H1 (cell line): ENCODE results near the gene NEGR1. TPM values are rescaled to one million over a fixed set of nuclear protein-coding genes. Genes with fewer than 3 reads are reported as not detected.

ENCODE experiments used
- CBX5 ChIP-seq: fragments of 300-800, 300-1000 bp; sonication (generic); IDR thresholded peaks from 2 replicates; pipeline ENCODE4 v1.7.1; 2016; ENCODE audit warnings: antibody characterized with exemption, low read length, low read depth
- CBX8 ChIP-seq: fragments of 300-800, 300-1000 bp; sonication (generic); IDR thresholded peaks from 2 replicates; pipeline ENCODE4 v1.7.1; 2016; ENCODE audit warnings: low read depth, low read length, borderline replicate concordance
- KDM4A ChIP-seq: IDR thresholded peaks from one replicate; pipeline ENCODE4 v1.7.1; 2012; ENCODE audit warnings: low read depth, mild to moderate bottlenecking, moderate library complexity, low read length, inconsistent platforms; ENCODE audit not compliant: severe bottlenecking
- KDM5A ChIP-seq: fragments of 200-600 bp; IDR thresholded peaks from 2 replicates; pipeline ENCODE4 v1.7.1; 2012; ENCODE audit warnings: mild to moderate bottlenecking, low read length, inconsistent platforms, mixed read lengths
- POLR2A ChIP-seq, 2 experiments: IDR thresholded peaks; 1 replicate in 1 of 2; 2 replicates in 1 of 2; pipeline ENCODE4 v1.6.1; 2011; ENCODE audit warnings: low read depth in 2 of 2, low read length in 2 of 2, mild to moderate bottlenecking in 2 of 2; ENCODE audit errors: control extremely low read depth in 1 of 2
- RNF2 ChIP-seq: fragments of 200-900, 300-1000 bp; sonication (generic); IDR thresholded peaks from 2 replicates; pipeline ENCODE4 v1.7.1; 2016; ENCODE audit warnings: borderline replicate concordance, low read depth, mild to moderate bottlenecking, antibody characterized with exemption, low read length; ENCODE audit not compliant: poor library complexity, severe bottlenecking; ENCODE audit errors: missing control alignments
- TCF12 ChIP-seq: IDR thresholded peaks from 2 replicates; pipeline ENCODE4 v1.6.1; 2011; ENCODE audit warnings: low read depth, mild to moderate bottlenecking, low read length
- ZNF274 ChIP-seq: IDR thresholded peaks from 2 replicates; pipeline ENCODE4 v1.7.0; 2012; ENCODE audit warnings: low read length, borderline replicate concordance; ENCODE audit errors: extremely low read depth
- polyA plus RNA-seq, 7 experiments: library from polyadenylated mRNA; depleted of rRNA in 3 of 7; stranded (reverse) in 5 of 7; unstranded in 2 of 7; fragments of >200 nt in 5 of 7; fragments of 200-250 nt in 2 of 7; gene quantifications; 1 replicate in 5 of 7; 2 replicates in 1 of 7; 4 replicates in 1 of 7; pipeline versions ENCODE4 v1.2.1 to v1.2.3, GENCODE V29; 2011 to 2013; ENCODE audit warnings: missing spikeins in 2 of 7, mixed read lengths in 2 of 7
- total RNA-seq: library from RNA; stranded (reverse); fragmentation: NEBNext Ultra II Directional; extraction: Animal tissue kit (Norgen Biotek cat#: 25700); gene quantifications from 2 replicates; pipeline ENCODE4 v1.2.1, GENCODE V29; 2021
- TF ChIP-seq, protein P1 (sequence below): fragments of 300-600 bp; sonication (generic); IDR thresholded peaks from 2 replicates; pipeline ENCODE4 v1.7.1; 2012; ENCODE audit warnings: low read length, moderate library complexity, mild to moderate bottlenecking, inconsistent platforms; ENCODE audit not compliant: insufficient replicate concordance
- TF ChIP-seq, protein P2 (sequence below): IDR thresholded peaks from 2 replicates; pipeline ENCODE4 v1.6.1; 2011; ENCODE audit warnings: low read length, improper control_type of control experiment

The NEGR1 gene
- total and polyA plus RNA-seq, 2 of the 8 experiments (the other 6 are each of a cell fraction or from before 2014, with no cell fraction given), result 0.71 to 1.3 TPM

GRCh38 chr1:71828431-71829012 is 453.8 kb downstream of the NEGR1 start (continued):
- TF ChIP-seq, protein P1, sequence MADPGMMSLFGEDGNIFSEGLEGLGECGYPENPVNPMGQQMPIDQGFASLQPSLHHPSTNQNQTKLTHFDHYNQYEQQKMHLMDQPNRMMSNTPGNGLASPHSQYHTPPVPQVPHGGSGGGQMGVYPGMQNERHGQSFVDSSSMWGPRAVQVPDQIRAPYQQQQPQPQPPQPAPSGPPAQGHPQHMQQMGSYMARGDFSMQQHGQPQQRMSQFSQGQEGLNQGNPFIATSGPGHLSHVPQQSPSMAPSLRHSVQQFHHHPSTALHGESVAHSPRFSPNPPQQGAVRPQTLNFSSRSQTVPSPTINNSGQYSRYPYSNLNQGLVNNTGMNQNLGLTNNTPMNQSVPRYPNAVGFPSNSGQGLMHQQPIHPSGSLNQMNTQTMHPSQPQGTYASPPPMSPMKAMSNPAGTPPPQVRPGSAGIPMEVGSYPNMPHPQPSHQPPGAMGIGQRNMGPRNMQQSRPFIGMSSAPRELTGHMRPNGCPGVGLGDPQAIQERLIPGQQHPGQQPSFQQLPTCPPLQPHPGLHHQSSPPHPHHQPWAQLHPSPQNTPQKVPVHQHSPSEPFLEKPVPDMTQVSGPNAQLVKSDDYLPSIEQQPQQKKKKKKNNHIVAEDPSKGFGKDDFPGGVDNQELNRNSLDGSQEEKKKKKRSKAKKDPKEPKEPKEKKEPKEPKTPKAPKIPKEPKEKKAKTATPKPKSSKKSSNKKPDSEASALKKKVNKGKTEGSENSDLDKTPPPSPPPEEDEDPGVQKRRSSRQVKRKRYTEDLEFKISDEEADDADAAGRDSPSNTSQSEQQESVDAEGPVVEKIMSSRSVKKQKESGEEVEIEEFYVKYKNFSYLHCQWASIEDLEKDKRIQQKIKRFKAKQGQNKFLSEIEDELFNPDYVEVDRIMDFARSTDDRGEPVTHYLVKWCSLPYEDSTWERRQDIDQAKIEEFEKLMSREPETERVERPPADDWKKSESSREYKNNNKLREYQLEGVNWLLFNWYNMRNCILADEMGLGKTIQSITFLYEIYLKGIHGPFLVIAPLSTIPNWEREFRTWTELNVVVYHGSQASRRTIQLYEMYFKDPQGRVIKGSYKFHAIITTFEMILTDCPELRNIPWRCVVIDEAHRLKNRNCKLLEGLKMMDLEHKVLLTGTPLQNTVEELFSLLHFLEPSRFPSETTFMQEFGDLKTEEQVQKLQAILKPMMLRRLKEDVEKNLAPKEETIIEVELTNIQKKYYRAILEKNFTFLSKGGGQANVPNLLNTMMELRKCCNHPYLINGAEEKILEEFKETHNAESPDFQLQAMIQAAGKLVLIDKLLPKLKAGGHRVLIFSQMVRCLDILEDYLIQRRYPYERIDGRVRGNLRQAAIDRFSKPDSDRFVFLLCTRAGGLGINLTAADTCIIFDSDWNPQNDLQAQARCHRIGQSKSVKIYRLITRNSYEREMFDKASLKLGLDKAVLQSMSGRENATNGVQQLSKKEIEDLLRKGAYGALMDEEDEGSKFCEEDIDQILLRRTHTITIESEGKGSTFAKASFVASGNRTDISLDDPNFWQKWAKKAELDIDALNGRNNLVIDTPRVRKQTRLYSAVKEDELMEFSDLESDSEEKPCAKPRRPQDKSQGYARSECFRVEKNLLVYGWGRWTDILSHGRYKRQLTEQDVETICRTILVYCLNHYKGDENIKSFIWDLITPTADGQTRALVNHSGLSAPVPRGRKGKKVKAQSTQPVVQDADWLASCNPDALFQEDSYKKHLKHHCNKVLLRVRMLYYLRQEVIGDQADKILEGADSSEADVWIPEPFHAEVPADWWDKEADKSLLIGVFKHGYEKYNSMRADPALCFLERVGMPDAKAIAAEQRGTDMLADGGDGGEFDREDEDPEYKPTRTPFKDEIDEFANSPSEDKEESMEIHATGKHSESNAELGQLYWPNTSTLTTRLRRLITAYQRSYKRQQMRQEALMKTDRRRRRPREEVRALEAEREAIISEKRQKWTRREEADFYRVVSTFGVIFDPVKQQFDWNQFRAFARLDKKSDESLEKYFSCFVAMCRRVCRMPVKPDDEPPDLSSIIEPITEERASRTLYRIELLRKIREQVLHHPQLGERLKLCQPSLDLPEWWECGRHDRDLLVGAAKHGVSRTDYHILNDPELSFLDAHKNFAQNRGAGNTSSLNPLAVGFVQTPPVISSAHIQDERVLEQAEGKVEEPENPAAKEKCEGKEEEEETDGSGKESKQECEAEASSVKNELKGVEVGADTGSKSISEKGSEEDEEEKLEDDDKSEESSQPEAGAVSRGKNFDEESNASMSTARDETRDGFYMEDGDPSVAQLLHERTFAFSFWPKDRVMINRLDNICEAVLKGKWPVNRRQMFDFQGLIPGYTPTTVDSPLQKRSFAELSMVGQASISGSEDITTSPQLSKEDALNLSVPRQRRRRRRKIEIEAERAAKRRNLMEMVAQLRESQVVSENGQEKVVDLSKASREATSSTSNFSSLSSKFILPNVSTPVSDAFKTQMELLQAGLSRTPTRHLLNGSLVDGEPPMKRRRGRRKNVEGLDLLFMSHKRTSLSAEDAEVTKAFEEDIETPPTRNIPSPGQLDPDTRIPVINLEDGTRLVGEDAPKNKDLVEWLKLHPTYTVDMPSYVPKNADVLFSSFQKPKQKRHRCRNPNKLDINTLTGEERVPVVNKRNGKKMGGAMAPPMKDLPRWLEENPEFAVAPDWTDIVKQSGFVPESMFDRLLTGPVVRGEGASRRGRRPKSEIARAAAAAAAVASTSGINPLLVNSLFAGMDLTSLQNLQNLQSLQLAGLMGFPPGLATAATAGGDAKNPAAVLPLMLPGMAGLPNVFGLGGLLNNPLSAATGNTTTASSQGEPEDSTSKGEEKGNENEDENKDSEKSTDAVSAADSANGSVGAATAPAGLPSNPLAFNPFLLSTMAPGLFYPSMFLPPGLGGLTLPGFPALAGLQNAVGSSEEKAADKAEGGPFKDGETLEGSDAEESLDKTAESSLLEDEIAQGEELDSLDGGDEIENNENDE, result no peak
- TF ChIP-seq, protein P2, sequence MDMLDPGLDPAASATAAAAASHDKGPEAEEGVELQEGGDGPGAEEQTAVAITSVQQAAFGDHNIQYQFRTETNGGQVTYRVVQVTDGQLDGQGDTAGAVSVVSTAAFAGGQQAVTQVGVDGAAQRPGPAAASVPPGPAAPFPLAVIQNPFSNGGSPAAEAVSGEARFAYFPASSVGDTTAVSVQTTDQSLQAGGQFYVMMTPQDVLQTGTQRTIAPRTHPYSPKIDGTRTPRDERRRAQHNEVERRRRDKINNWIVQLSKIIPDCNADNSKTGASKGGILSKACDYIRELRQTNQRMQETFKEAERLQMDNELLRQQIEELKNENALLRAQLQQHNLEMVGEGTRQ, result no peak
- TF ChIP-seq TCF12, result no peak
- no peak for TF ChIP-seq POLR2A (IDR thresholded peaks at IDR 0.05; ENCODE audit: control extremely low read depth in 1 of 2, low read depth in 2 of 2, low read length in 2 of 2)
- TF ChIP-seq CBX8, result no peak
- TF ChIP-seq CBX5, result no peak
- no peak for TF ChIP-seq ZNF274
- no peak for TF ChIP-seq KDM5A
- TF ChIP-seq KDM4A, result no peak
- no peak for TF ChIP-seq RNF2
